HCEC 1CT (cell line): ENCODE measurements around the gene HOXD4.

ENCODE experiments used
- DNase-seq: peaks from one replicate; pipeline ENCODE4 v3.0.0-alpha.2; 2017

The HOXD4 gene

DNA sequence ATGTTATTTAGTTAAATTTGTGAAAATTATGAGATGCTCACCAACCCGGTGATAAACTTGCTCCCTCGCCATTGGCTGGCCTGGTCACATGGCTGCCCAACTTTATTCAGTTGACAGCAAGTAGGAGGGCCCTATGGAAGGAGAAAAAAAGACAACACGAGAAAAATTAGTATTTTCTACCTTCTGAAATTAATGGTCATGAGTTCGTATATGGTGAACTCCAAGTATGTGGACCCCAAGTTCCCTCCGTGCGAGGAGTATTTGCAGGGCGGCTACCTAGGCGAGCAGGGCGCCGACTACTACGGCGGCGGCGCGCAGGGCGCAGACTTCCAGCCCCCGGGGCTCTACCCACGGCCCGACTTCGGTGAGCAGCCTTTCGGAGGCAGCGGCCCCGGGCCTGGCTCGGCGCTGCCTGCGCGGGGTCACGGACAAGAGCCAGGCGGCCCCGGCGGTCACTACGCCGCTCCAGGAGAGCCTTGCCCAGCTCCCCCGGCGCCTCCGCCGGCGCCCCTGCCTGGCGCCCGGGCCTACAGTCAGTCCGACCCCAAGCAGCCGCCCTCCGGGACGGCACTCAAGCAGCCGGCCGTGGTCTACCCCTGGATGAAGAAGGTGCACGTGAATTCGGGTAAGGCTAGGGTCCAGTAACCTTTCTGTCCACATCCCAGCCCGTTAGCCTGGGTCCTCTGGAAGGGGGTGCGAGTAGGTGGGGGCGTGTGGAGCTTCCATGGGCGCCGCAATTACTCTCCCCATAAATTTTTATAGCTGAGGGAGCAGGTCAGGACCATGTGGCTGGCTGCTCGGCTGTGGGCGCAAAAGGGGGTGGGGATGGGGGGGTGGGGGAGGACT is at the start of gene HOXD4:
Gene HOXD4 (plus strand): TSS at position 109 of the 846 bp plus-strand sequence. CDS start 84 bp downstream, at position 193.
- no peak for DNase-seq

GRCh38 chr2:176101842-176102241 is 49.5 kb upstream of the HOXD4 start:
- no peak for DNase-seq

- no peak for DNase-seq
Observed at GRCh38 chr2:176102309-176102866, 49.0 kb upstream of the HOXD4 start.

- DNase-seq, result no peak
Observed at GRCh38 chr2:176103194-176103593, 48.2 kb upstream of the HOXD4 start.

- no peak for DNase-seq
Observed at GRCh38 chr2:176103742-176104315, 47.5 kb upstream of the HOXD4 start.

GRCh38 chr2:176104316-176105077 is 46.9 kb upstream of the HOXD4 start:
- peak; percentile 30 for DNase-seq

- DNase-seq, result no peak
Observed at GRCh38 chr2:176105078-176105729, 46.1 kb upstream of the HOXD4 start.

DNA sequence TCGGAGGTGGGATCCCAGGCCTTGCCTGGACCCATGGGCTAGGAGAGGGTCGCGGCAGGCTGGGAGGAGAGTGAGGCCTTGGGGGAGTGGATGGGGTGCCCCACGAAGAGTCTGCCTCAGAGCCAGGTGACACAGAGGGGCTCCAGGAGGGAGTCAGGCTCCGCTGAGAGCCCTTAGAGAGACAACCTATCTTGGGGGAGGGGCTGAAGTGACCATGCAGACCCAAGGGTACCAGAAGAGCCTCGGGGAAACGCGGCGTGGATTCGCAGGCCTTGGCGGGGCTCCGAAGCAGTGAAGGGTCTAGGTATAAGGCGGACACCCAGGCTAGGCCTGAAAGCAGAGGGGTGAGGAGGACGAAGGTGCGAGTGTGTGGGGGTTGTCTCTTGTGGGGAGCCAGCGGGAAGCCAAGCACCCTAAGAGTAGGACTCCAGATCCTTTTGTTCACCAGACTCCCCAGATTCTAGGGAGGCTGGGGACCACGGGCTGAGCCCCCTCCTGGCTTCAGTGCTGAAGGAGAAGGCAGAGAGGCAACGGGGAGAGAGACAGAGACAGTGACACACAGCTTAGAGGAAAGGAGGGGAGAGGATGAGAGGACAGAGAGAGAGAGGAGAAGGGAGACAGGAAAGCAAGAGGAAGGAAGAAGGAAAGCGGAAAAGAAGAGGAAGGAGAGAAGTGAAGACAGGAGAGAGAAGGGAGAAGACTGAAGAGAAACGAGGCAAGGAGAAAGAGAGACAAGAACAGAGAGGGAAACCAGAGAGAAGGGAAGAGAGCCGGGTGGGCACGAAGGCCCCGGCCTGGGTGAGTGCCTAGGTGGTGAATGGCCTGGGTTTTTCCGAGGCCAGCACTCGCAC is 45.4 kb upstream of the HOXD4 start:
- no peak for DNase-seq

- DNase-seq, result no peak
Observed at GRCh38 chr2:176106581-176107539, 44.5 kb upstream of the HOXD4 start, which contains the start of gene HOXD11. HOXD11 (plus strand) TSS chr2:176107280; CDS start chr2:176107356, 76 bp downstream.

DNA sequence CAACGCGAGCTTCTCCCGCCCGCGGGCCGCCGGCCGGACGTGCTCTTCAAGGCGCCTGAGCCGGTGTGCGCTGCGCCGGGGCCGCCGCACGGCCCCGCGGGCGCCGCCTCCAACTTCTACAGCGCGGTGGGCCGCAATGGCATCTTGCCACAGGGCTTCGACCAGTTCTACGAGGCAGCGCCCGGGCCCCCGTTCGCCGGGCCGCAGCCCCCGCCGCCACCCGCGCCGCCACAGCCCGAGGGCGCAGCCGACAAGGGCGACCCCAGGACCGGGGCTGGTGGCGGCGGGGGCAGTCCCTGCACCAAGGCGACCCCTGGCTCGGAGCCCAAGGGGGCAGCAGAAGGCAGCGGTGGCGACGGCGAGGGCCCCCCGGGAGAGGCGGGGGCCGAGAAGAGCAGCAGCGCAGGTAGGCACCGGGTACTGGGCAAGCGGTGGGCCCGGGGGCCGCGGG is 43.6 kb upstream of the HOXD4 start:
- DNase-seq, result no peak

GRCh38 chr2:176109192-176109901 is 42.0 kb upstream of the HOXD4 start:
- DNase-seq, result no peak

DNA sequence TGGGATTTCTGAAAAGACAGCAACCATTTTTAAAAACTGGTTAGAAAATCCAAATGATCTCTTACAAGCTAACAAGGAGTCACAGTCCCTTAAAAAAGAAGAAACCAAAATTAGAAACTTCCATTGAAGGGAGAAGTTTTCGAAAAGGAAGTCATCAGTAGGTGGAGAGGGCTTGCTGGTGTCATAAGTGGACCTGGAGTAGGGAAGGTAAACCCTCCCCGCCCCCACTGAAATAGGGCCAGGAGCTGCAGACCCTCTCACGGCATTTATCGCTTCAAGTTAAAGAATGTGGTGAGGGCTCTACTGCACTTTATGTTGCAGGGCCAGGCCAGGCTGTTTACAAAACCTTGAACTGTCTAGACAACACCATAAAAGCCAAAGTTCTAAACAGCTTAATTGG is 41.4 kb upstream of the HOXD4 start:
- DNase-seq, result no peak

DNA sequence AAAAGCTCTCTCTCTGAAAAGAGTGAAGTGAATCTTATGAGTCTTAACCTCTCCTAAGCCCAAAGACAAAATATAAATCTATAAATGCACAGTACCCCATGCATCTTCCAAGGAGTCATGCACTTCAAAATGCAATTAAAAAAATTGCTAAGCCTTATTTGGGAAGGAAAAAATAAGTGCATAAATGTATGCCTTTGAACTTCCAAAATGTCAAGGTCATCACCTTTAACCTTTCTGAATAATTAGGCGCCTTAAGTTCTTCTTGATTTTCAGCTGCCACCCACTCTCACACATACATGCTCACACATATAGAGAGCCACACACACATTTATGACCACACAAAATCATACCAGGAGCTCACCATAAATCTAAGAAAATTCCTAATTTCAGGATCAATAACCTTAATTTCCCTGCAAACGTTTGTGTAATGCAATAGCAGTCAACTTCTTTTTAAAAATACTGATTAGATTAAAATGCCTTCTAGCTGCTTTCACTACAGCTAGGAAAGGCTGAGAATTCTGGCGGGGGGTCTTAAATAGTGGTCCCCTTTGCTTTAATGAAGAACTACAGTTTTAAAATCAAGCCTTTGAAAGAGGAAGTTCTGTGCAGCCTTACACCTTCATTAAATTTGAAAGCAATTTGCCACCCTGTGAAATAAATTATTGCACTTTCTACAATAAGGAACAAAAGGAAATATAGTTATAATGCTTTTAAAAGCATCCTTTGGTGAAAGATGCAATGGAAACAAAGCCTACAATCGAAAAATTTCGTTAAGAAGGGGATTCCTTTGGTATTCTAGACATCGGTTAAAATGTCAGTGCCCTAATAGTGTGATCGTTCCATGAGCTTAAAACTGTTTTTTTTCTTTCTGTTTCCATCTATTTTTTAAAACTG is 40.7 kb upstream of the HOXD4 start:
- no peak for DNase-seq

GRCh38 chr2:176111309-176111663 is 40.1 kb upstream of the HOXD4 start:
- no peak for DNase-seq

DNA sequence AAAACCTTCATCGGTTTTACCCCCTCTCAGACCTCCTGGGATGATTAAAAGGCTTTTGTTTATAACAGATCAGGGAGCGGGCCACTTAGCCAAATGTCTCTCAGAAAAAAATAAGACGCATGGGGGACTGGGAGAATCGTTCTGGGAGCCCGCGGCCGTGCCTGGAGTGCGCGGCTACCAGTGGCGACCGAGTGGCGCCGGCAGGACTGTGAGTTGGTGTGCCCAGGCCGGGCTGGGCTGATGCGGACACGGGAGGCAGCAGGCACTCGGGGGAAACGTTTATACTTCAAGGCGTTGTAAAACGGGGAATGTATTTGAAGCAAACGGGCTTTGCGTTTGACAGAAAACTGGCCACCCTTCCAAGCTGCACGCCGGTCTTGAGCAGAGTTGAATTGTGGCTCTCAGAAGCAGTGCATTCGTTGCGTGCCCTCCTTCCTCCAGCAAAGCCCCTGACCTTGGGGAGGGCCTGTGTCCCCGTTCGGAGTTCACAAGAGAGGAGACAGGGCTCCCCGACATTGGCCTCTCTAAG is 39.4 kb upstream of the HOXD4 start:
- DNase-seq, result no peak

- DNase-seq, result no peak
Observed at GRCh38 chr2:176112375-176113302, 38.7 kb upstream of the HOXD4 start.
